LNCAP (cell line): Measurements from ENCODE around the gene EGFLAM.

Source experiments
- CTCF ChIP-seq: fragments of 450-650 bp; IDR thresholded peaks from 2 replicates; pipeline ENCODE4 v1.5.1; 2017; ENCODE audit warnings: mild to moderate bottlenecking

EGFLAM gene

DNA sequence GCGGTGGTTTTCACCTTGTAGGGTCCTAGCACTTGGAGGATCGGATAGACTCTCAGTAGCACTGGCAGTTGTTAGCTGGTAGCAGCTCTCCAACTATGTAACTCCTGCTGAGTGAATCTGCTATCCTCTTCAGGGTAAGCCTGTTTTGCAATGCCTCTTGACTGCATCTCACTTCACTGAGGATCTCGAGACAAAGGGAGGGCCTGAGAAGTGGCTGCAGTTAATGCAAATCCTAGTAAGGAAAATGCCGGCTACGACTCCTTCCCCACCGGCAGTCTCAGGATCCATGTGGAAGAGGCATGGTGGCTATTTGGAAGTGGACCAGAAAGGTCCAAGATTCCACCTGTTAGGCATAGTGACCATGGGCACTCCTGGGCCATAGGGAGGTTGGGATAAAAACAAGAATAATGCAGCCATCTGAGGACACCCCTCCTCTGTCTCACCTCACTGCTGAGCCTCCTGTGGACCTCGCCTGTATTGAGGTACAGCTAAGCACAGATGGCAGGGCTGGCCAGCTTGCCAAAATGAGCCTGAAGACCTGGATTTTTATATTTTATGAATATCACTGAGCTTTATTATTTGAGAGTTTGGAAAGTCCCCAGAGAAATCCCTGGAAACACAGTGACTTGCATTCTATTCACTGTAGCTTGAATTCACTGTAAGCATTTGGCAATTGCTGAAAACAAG lies 152.1 kb downstream of the EGFLAM start:
- no peak for TF ChIP-seq CTCF

- no peak for TF ChIP-seq CTCF
Observed at GRCh38 chr5:38413696-38414095, 155.3 kb downstream of the EGFLAM start.

DNA sequence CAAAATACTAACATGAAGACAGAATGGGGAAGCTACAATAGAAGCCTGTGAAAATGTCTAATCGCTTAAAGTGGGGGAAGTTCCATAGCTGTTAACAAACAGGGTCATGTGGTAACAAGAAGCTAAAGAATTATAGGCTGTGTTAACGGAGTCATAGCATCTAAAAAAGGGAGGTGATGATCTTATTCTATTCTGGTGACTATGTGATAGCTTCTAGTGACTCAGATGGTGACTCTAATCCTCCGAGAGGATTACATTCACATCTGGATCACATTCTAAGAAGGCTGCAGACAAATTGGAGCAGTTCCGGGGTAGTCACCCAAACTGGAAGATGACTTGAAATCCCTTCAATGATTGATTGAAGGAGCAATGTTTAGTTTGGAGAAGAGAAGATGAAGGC lies 156.0 kb downstream of the EGFLAM start:
- TF ChIP-seq CTCF: no peak

GRCh38 chr5:38417658-38418017 lies 159.3 kb downstream of the EGFLAM start:
- no peak for TF ChIP-seq CTCF

- TF ChIP-seq CTCF: no peak
Observed at GRCh38 chr5:38420246-38420645, 161.9 kb downstream of the EGFLAM start.

- TF ChIP-seq CTCF: peak; percentile 81
Observed at GRCh38 chr5:38420691-38421390, 162.5 kb downstream of the EGFLAM start.

DNA sequence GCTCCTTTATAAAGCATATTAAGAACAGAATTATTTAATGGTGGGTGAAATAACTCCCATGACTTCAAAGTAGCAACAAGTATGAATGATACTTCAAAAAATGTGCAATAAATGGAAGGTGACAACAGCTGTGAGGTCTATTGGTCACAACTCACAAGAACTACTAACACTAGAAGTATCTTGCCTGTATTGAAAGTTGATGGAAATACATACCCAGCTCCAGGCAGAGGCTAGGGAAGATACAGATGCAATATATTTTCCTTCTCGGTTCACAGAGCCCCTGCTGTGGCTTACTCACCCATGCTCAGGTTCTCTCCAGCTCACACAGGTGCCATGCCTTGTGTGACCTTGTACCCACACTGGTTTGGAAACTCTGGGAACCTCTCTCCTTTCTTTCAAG lies 164.3 kb downstream of the EGFLAM start:
- TF ChIP-seq CTCF: no peak
